Measurements from ENCODE around the gene PTBP3. TPM values are rescaled to one million over a fixed set of nuclear protein-coding genes. Genes with fewer than 3 reads are reported as not detected.
A peak's percentile ranks its signal among the peaks of the same experiment; 100 is the strongest.

PTBP3 gene
- total and polyA plus RNA-seq, 9 donors = 9.4 to 40.2 (median 32.2) TPM

GRCh38 chr9:112354081-112354743, 20.8 kb upstream of the PTBP3 start:
- Histone ChIP-seq H3K36me3 (no peaks in the 10 kb centered on the region), H3K4me1 (ENCODE audit: insufficient read depth) (no peaks in the 10 kb centered on the region), H3K27me3 (no peaks in the 10 kb centered on the region), H3K9me3 (no peaks in the 10 kb centered on the region), H3K4me3 (no peak overlapping the region), H3K27ac (no peak overlapping the region)
- intact Hi-C loops (cut with DNase I) = loop anchor here in 1 of 4 donors (10.0 kb wide), 1 partner anchor 259 kb away; no protein-coding TSS in a partner anchor
- no peak for DNase-seq
- WGBS, 3 donors = 21 to 37% (median 22%) methylated on average over 1 of the region's 1 CpG
- no peak for TF ChIP-seq EP300 (IDR thresholded peaks at IDR 0.05)
- no peak for TF ChIP-seq POLR2A (IDR thresholded peaks at IDR 0.05)
- TF ChIP-seq CTCF (IDR thresholded peaks at IDR 0.05) = no peak

GRCh38 chr9:112352209-112352608, 18.8 kb upstream of the PTBP3 start:
- intact Hi-C loops (cut with DNase I) = loop anchor here in 1 of 4 donors (10.0 kb wide), 1 partner anchor 257 kb away; no protein-coding TSS in a partner anchor
- 61 to 65% (median 64%) methylated on average over 3 of the region's 3 CpGs for whole genome bisulfite sequencing, 3 donors
- no peak for DNase-seq

GRCh38 chr9:112351184-112351583, 17.8 kb upstream of the PTBP3 start:
- H3K4me3 ChIP-seq = no peak overlapping the region
- no peaks in the 10 kb centered on the region for H3K36me3 ChIP-seq
- no peaks in the 10 kb centered on the region for H3K27me3 ChIP-seq
- no peak for DNase-seq
- intact Hi-C loops (cut with DNase I) = loop anchor here in 1 of 4 donors (10.0 kb wide), 1 partner anchor 256 kb away; no protein-coding TSS in a partner anchor
- H3K9me3 ChIP-seq = no peaks in the 10 kb centered on the region
- no peak overlapping the region for H3K27ac ChIP-seq
- no peak for TF ChIP-seq CTCF (IDR thresholded peaks at IDR 0.05)
- no peak for TF ChIP-seq POLR2A (IDR thresholded peaks at IDR 0.05)
- TF ChIP-seq EP300 (IDR thresholded peaks at IDR 0.05) = no peak
- H3K4me1 ChIP-seq (ENCODE audit: insufficient read depth) = no peaks in the 10 kb centered on the region
- 54 to 63% (median 62%) methylated on average over 3 of the region's 3 CpGs for WGBS, 3 donors

More at GRCh38 chr9:112352209-112352608, 18.8 kb upstream of the PTBP3 start:
- Histone ChIP-seq H3K9me3 (no peaks in the 10 kb centered on the region), H3K36me3 (no peaks in the 10 kb centered on the region), H3K4me3 (no peak overlapping the region), H3K27me3 (no peaks in the 10 kb centered on the region), H3K27ac (no peak overlapping the region), H3K4me1 (ENCODE audit: insufficient read depth) (no peaks in the 10 kb centered on the region)
- TF ChIP-seq CTCF (IDR thresholded peaks at IDR 0.05) (no peak), EP300 (IDR thresholded peaks at IDR 0.05) (no peak)

GRCh38 chr9:112349008-112349333, 15.6 kb upstream of the PTBP3 start:
- no peaks in the 10 kb centered on the region for H3K27me3 ChIP-seq
- 52 to 70% (median 60%) methylated on average over 4 of the region's 4 CpGs for WGBS, 3 donors
- H3K4me3 ChIP-seq = peak overlapping the region; percentile 25
- no peak for TF ChIP-seq EP300 (IDR thresholded peaks at IDR 0.05)
- no peak for TF ChIP-seq POLR2A (IDR thresholded peaks at IDR 0.05)
- TF ChIP-seq CTCF (IDR thresholded peaks at IDR 0.05) = no peak
- no peak for DNase-seq
- H3K27ac ChIP-seq = no peak overlapping the region
- H3K9me3 ChIP-seq = no peaks in the 10 kb centered on the region
- intact Hi-C loops (cut with DNase I) = no loop called here
- H3K36me3 ChIP-seq = no peaks in the 10 kb centered on the region
- no peaks in the 10 kb centered on the region for H3K4me1 ChIP-seq (ENCODE audit: insufficient read depth)

All from ovary (tissue), 9 donors.